Hippocampal formation (tissue), 2 donors: ENCODE results near the gene GCNT2.
A peak's percentile ranks its signal among the peaks of the same experiment; 100 is the strongest.
"Not testable (repeated sequence)": the region's sequence is repeated elsewhere in the genome, so short reads cannot be mapped to it uniquely, and the experiment has no call there.

Source experiments
- DNase-seq, 2 donors: peaks; one replicate each; lab custom pipeline; 2025; lab: John Stamatoyannopoulos, UW

GCNT2 gene

DNA sequence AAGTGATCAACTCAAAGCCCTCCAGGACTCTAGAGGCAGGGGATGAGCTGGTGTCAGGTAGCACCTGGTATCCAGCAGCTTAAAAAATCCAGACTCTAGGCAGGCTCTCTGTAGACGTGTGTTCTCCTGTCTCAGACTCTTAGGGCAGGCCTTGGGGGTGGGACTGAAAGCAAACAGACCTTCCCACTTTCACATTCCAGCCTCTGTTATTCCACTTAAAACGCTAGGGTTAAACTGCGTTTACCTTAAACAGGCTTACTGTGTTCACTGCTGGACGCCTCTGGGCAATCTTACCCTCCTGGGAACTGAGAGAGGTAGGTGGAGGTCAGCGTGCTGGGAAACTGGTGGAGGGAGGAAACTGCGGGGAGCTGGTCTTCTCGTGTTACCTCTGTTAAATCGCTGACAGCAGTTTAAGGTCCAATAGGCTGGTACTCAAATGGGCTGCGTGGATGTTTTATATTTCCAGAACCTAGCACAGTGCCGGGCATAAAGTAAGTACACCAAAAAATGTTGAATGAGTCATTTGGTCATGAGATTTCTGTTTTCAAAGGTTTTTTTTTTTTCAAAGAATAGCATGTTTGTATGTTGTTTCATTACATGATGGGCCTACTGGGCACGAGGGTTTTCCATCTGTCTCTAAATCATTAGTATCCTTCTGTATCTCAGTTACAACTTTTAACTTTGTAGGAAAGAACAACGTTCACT lies at the start of gene GCNT2:
Gene GCNT2 (plus strand): TSS at position 248 of the 705 bp plus-strand sequence. CDS start 7,561 bp downstream, outside the sequence.
- DNase-seq = no peak

DNA sequence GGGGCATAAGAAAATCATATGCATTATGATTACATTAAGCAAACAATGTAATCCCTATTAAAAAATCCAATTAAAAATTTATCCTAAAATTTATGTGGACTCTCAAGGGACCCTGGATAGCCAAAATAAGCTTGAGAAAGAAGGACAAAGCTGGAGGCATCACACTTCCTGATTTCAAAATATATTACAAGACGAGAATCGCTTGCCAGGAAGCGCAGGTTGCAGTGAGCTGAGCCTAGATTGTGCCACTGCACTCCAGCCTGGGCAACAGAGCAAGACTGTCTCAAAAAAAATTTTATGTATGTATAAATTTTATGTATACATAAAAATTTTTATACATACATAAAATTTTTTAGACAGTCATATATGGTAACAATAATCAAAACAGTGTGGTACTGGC lies 48.5 kb upstream of the GCNT2 start:
- no peak for DNase-seq

DNA sequence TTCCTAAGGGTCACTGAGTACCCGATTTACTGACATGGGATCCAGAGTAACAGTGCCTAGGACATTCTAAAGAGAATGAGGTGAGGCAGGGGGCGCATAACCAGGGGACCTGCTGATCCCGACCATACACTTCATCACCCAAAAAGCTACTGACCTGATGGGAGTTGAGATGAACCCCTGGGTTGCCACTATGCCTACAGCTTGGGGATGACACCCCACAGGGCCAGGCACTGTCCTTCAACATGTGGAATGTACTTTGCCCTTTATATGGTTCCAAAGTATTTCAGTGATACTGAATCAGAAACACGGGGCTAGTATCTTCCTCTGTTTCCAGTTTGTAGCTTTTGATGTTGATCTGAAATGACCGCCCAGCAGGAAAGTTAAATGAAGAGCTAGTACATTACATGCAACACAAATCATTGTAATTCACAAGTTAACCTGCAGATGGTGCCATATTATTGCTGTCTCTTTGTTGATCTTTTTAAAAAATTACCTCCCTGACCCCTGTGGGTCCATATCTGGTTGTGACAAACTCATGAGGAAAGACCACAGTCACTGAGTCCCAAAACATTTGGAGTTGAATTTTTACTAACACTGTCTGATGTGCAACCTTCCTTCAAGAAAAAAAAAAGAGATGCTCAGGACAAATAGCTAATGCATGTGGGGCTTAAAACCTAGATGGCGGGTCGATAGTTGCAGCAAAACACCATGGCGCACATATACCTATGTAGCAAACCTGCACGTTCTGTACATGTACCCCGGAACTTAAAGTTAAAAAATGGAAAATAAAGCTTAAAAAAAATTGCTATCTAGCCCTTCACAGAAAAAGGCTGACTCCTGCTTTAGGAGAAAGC lies 42.7 kb upstream of the GCNT2 start:
- no peak for DNase-seq

DNA sequence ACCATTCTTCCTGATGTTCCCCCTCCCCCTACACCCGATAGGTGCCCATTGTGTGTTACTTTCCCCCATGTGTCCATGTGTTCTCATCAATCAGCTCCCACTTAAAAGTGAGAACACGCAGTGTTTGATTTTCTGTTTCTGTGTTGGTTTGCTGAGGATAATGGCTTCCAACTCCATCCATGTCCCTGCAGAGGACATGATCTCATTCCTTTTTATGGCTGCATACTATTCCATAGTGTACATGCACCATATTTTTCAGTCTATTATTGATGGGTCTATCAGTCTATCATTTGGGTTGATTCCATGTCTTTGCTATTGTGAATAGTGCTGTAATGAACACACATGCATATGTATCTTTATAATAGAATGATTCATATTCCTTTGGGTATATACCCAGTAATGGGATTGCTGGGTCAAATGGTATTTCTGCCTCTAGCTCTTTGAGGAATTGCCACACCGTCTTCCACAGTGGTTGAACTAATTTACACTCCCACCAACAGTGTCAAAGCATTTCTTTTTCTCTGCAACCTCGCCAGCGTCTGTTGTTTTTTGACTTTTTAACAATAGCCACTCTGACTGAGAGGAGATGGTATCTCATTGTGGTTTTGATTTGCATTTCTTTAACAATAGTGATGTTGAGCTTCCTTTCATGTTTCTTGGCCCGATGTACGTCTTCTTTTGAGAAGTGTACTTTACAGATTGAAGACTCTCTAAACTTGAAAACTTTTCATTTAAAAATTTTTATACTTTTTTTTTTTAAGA lies 41.0 kb upstream of the GCNT2 start:
- no peak for DNase-seq

DNA sequence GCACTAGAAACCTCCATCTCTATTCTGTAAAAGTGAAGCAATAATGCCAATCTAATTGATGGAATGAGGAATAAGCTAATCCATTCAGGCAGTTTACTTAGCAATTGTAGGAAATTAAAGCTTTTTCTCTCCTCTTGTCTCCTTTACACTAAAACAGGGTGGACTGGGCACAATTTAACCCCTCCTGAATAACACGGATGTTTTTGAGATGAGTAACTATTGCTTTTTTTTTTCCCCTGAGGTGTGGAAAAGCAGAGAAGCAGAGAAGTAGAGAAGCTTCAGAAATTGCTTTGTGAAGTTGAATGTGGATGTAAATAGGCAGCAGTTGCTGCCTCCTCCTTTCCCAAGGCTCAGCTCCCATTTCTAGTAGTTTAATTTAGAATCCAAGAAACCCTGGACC lies 40.0 kb upstream of the GCNT2 start:
- no peak for DNase-seq

DNA sequence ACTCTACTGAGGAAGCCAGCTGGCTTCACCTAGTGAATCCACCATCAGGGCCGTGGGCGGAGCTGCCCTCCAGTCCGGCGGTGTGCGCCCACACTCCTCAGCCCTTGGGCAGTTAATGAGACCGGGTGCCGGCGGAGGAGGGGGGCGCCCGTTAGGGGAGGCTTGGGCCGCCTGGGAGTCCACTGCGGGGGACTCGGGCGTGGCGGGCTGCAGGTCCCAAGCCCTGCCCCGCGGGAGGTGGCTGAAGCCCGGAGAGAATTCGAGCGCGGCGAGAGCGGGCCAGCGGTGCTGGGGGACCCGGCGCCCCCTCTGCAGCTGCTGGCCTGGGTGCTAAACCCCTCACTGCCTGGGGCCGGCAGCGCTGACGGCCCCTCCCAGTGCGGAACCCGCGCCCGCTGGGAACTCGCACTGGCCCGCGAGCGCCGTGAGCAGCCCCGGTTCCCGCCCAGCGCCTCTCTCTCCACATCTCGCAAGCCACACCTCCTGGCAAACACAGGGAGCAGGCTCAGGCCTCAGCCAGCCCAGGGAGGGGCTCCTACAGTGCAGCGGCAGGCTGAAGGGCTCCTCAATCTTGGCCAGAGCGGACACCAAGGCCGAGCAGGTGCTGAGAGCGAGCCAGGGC lies 38.4 kb upstream of the GCNT2 start:
- no peak for DNase-seq

DNA sequence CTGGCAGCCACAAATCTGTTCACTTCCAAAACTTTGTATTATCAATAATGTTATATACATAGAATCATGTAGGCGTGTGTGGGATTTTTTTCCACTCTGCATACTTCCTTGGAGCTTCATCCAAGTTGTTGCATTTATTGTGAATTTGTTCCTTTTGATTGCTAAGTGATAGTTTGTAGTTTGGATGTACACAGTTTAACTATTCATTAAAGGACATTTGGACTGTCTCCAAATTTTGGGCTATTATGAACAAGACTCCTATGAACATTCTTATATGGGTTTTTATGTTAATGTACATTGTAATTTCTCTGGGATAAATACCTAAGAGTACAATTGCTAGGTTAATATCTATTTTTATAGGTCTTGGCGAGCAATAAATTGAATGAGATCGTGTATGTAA lies 36.2 kb upstream of the GCNT2 start:
- no peak for DNase-seq

DNA sequence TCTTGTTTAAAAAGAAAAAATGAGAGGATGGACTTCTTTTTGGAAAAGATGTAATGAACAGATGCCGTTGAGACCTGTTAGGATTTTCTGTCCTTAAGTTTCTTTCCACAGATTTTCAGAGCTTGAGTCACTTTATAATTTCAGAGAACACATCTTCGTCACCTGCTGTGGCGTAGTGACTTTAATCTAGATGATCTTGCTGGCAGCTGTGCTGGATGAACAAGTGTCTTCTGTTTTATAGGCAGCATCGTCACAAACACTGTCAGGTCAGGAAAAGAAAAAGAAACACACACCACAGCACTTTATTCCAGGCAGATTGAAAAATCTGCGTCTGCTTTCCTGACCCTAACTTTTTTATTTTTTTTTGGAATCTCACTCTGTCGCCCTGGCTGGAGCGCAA lies 35.7 kb upstream of the GCNT2 start:
- DNase-seq = no peak

DNA sequence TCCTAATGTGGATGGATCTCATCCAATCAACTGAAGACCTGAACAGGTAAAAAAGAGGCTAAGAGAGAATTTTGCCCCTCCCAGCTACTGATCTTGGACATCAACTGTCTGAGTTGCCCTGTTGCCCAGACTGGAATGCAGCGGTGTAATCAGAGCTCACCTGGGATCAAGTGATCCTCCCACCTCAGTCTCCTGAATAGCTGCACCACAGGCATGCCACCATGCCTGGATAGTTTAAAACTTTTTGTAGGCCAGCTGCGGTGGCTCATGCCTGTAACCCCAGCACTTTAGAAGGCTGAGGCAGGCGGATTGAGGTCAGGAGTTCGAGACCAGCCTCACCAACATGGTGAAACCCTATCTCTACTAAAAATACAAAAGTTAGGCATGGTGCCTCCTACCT lies 34.9 kb upstream of the GCNT2 start:
- DNase-seq = no peak

DNA sequence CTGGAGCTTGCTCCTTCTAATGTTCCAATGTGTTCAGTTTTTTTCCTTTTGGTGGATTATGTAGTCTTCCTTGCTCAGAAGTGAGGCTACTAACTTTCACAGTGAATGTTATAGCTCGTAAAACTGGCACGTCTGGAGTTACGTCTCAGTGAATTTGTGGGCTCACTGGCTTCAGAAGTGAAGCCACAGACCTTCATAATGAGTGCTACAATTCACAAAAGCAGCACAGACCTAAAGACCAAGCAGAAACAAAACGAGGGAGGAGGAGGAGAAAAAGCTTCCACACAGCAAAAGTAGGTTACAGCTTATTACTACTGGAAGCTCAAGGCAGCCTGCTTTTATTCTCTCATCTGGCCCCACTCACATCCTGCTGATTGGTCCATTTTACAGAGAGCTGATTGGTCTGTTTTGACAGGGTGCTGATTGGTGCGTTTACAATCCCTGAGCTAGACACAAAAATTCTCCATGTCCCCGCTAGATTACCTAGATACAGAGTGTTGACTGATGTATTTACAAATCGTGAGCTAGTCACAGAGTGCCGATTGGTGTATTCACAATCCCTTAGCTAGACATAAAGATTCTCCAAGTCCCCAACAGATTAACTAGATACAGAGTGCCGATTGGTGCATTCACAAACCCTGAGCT lies 34.1 kb upstream of the GCNT2 start:
- DNase-seq = not testable (repeated sequence)

DNA sequence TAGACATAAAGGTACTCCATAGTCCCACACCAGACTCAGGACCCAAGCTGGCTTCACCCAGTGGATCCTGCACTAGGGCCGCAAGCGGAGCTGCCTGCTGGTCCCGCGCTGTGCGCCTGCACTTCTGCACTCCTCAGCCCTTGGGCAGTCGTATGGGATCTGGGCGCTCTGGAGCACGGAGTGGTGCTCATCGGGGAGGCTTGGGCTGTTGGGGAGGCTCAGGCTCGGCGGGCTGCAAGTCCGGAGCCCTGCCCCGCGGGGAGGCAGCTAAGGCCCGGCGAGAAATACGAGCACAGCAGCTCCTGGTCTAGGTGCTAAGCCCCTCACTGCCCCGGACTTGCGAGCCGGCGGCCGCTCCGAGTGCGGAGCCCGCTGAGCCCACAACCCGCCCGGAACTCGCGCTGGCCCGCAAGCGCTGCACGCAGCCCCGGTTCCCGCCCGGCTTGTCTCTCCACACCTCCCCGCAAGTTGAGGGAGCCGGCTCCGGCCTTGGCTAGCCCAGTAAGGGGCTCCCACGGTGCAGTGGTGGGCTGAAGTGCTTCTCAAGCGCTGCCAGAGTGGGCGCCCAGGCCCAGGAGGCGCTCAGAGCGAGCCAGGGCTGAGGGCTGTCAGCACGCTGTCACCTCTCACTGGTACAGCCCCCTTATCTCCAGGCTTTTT lies 33.4 kb upstream of the GCNT2 start:
- no peak for DNase-seq

DNA sequence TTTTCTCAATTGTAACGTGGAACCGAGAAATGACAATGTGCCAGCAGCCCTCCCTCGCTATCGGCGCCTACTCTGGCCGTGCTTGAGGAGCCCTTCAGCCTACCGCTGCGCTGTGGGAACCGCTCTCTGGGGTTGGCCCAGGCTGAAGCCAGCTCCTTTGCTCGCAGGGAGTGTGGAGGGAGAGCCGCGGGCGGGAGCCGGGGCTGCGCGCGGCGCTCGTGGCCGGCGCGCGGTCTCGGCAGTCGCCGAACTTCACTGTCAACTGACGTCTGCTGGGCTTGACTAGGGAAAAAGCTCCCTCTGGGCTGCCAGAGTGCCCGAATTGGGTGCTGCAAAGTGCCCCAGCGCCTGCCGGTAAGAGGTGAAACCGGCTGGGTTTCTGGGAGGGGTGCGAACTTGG lies 29.7 kb upstream of the GCNT2 start:
- no peak for DNase-seq

DNA sequence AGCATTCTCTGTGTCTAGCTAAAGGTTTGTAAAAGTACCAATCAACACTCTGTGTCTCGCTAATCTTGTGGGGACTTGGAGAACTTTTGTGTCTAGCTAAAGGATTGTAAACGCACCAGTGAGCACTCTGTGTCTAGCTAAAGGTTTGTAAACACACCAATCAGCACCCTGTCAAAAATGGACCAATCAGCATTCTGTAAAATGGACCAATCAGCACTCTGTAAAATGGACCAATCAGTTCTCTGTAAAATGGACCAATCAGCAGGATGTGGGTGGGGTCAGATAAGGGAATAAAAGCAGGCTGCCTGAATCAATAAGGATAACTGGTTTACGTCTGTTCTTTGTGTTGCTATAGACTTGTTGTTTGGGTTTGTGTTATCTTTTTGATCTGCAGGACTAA lies 29.2 kb upstream of the GCNT2 start:
- not testable (repeated sequence) for DNase-seq

DNA sequence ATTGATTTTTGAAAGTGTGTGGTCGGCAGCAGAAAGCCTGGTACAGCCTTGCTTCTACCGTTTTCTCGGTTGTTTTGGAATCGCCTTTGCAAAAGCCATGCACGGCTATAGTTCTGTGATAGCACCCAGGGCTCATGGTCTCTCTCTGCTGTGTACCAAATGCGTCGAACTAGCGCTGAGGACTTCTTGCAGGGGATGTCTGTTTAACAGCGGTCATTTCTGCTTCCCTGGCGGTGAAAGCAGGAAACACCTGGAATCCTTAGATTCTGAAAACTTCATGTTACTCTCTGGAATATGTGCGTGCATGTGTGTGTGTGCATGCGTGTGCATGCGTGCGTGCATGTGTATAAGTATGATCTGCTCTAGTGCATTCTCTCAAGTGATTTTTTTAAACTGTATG lies 26.1 kb upstream of the GCNT2 start:
- DNase-seq = no peak

DNA sequence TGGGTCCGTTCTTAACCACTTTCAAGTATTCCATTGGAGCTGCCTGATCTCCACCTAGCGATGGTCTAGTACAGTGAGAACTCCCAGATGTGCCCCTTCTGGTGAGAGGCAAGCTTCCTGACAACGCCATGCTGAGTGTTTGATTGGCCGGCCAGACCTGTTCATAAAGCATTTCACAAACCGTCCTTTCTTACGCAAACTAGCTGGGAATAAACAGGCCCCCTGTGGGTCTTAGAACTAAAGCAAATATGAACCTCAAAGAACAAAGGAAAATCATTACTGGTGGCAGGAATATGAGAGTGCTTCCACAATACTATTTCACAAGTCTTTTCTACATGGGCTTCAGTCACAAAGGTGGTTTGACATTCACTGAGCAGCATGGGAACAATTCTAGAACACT lies 15.6 kb upstream of the GCNT2 start:
- no peak for DNase-seq

DNA sequence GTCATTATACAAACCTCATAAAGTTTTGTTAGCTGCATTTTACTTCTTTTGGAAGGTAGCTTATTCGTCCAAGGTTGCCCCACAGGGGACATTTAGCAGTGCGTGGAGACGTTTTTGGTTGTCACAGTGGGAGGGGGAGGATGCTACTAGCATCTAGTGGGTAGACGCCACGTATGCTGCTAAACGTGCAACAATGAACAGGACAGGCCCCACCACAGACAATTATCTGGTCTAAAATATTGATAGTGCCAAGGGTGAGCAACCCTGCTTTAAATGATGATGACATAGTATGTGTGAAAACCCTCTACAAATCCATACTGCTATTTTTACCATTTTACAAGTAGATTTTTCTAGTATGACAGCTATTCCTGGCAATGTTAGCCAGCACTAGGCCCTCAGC lies 13.9 kb upstream of the GCNT2 start:
- no peak for DNase-seq

DNA sequence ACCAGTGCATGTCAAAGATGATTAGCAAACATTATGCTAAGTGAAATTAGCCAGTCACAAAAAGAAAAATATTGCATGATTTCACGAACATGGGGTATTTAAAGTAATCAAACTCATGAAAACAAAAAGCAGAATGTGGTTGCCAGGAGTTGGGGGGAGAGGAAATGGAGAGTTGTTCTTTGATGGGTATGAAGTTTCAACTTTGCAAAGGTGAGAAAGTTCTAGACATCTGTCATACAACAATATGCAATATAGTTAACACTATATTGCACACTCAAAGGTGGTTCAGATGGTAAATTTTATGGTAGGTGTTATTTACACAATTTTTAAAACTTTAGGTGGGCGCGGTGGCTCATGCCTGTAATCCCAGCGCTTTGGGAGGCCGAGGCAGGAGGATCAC lies 13.4 kb upstream of the GCNT2 start:
- DNase-seq = no peak

DNA sequence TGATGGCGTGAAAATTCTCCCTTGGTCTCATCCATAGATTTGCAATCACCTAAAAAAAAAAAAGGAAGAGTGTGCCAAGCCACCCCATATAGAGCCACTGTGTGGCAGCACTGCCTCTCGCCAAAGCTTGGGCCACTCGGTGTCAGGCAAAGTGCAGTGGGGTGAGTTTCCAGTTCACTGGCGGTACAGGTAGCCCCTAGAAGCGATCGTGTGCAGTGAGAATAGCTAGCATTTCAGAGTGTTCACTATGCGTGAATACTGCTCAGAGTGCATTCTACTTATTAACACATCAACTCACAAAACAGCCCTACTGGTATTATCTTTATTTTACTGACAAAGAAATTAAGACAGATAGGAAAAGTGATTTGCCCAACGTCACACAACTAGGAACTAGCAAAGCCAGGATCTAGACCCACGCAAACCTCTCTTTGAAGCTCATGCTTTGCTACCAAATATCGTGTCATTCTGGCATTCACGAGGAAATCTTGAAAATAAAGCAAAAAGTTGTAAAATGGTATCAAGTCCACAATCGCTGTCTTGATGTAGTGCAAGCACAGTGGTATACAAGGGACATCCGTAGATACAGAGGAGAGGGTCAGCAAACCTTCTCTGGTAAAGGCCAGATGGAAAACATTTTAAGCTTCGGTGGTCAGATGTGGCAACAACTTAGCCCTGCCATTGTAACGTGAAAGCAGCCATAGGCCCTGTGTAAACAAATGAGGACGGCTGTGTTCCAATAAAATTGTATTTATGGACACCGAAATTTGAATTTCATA lies 10.4 kb upstream of the GCNT2 start:
- peak; percentile 14 to 16 for DNase-seq

DNA sequence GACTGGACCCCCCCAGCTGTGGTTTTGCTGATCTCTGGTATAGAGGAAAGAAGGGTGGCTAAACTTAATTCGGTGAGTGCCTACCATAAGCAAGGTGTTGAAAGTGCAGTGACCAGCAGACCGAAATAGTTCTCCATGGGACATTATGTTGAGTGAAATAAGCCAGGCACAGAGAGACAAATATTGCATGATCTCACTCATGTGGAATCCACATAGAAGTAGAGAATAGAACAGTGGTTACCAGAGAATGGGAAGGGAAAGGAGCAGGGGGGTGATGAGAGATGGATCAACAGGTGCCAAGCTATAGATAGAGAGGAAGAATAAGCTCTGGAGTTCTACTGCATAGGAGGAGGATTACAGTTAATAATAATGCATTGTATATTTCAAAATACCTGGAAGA lies 9.7 kb upstream of the GCNT2 start:
- no peak for DNase-seq

DNA sequence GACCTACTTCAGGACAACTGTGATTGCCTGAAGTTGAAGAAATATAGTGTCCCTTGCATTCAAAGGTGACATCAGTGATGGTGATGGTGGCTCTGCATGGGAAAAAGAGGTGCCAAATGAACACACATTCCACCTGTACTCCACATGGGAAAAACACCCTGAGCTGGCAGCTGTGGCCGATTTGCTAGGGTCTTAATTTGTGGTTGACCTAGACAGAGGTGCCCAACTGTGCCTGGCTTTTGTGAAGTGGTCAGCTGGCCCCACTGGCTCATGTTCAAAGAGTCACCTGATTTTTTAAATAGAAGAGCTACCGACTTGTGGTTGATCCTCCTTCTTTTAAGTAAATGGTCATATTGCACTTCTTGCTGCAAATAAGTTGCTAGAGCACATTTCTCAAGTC lies 7.6 kb upstream of the GCNT2 start:
- DNase-seq = no peak
